CD4-positive, alpha-beta memory T cell (primary cell): ENCODE measurements around the gene KCNE1. TPM values are rescaled to one million over a fixed set of nuclear protein-coding genes. Genes with fewer than 3 reads are reported as not detected.

ENCODE experiments used
- CTCF ChIA-PET: fragments of 350-600 bp; sonication (Branson Sonifier 250); formaldehyde crosslinking; loops from one replicate; lab custom pipeline; 2021; ENCODE audit warnings: inconsistent platforms; ENCODE audit not compliant: partially characterized antibody; lab: Charles Lee
- POLR2A ChIA-PET: fragments of 350-600 bp; sonication (Branson Sonifier 250); formaldehyde crosslinking; loops from one replicate; lab custom pipeline; 2021; ENCODE audit not compliant: partially characterized antibody; lab: Charles Lee
- DNase-seq, 5 donors: peaks; one replicate each; pipeline versions ENCODE4 v3.0.0 to v3.0.0-alpha.2; 2020 to 2022; ENCODE audit warnings: mixed read lengths in 1 of 5
- H3K27ac ChIP-seq: one replicate; pipeline ENCODE4 v1.7.0; 2013; ENCODE audit warnings: low read depth, low read length
- H3K27me3 ChIP-seq: 2 replicates; pipeline ENCODE4 v1.7.0; 2013; ENCODE audit warnings: mild to moderate bottlenecking, low read length, moderate library complexity; ENCODE audit not compliant: insufficient read depth
- H3K36me3 ChIP-seq: 2 replicates; pipeline ENCODE4 v1.7.0; 2013; ENCODE audit warnings: mild to moderate bottlenecking, low read length, moderate library complexity; ENCODE audit not compliant: insufficient read depth
- H3K4me1 ChIP-seq: 2 replicates; pipeline ENCODE4 v1.7.0; 2013; ENCODE audit warnings: mild to moderate bottlenecking, low read length, moderate library complexity; ENCODE audit not compliant: insufficient read depth
- H3K4me3 ChIP-seq, 2 donors: one replicate each; pipeline ENCODE4 v1.7.0; 2013; ENCODE audit warnings: low read length in 2 of 2, mild to moderate bottlenecking in 1 of 2
- H3K9me3 ChIP-seq, 2 donors: one replicate each; pipeline ENCODE4 v1.7.0; 2013; ENCODE audit warnings: low read length in 2 of 2, control low read depth in 1 of 2; ENCODE audit not compliant: control insufficient read depth in 1 of 2
- H3K27ac Mint-ChIP-seq, 7 donors: one replicate each; pipeline ENCODE4 v1.8.0; 2020 to 2021; ENCODE audit warnings: mixed read lengths in 7 of 7, mild to moderate bottlenecking in 6 of 7, inconsistent platforms in 3 of 7, moderate library complexity in 3 of 7
- H3K27me3 Mint-ChIP-seq, 2 donors: one replicate each; pipeline ENCODE4 v1.8.0; 2020 to 2021; ENCODE audit warnings: mixed read lengths in 2 of 2
- H3K36me3 Mint-ChIP-seq, 2 donors: one replicate each; pipeline ENCODE4 v1.8.0; 2020 to 2021; ENCODE audit warnings: mixed read lengths in 2 of 2, inconsistent platforms in 1 of 2, mild to moderate bottlenecking in 1 of 2
- H3K4me1 Mint-ChIP-seq, 4 donors: one replicate each; pipeline ENCODE4 v1.8.0; 2020 to 2021; ENCODE audit warnings: mixed read lengths in 4 of 4, mild to moderate bottlenecking in 1 of 4
- H3K4me3 Mint-ChIP-seq, 8 donors: one replicate each; pipeline ENCODE4 v1.8.0; 2020 to 2021; ENCODE audit warnings: mixed read lengths in 8 of 8, mild to moderate bottlenecking in 7 of 8, moderate library complexity in 6 of 8, inconsistent platforms in 3 of 8
- H3K9me3 Mint-ChIP-seq, 8 donors: one replicate each; pipeline ENCODE4 v1.8.0; 2020 to 2021; ENCODE audit warnings: mixed read lengths in 8 of 8, mild to moderate bottlenecking in 5 of 8, inconsistent platforms in 3 of 8, moderate library complexity in 1 of 8
- intact Hi-C: fragments of 100-400 bp; cut with micrococcal nuclease; formaldehyde crosslinking; loops from one replicate; pipeline ENCODE4 v1.15.1; 2023
- polyA plus RNA-seq, 2 donors: library from polyadenylated mRNA; unstranded; fragments of 300-500 nt; fragmentation: Illumina TruSeq; gene quantifications; one replicate each; pipeline ENCODE4 v1.2.3, GENCODE V29; 2021
- total RNA-seq, 2 experiments: library from RNA; stranded (reverse); gene quantifications; one replicate each; pipeline ENCODE4 v1.2.3, GENCODE V29; 2021

Gene KCNE1
- total and polyA plus RNA-seq, 4 experiments from 2014 or later: 0.14 to 0.22 (median 0.17) TPM; not detected in 1

- ChIA-PET CTCF (no interaction called here), POLR2A (no interaction called here)
- no peak overlapping the region for H3K4me3 Mint-ChIP-seq
These were observed 1.2 kb upstream of the KCNE1 start for GRCh38 chr21:34513129-34513675.

GRCh38 chr21:34511181-34511580 lies 829 bp downstream of the KCNE1 start:
- no peaks in the 10 kb centered on the region for H3K4me1 ChIP-seq
- Mint-ChIP-seq H3K36me3 (no peaks in the 10 kb centered on the region), H3K27ac (peak overlapping the region in 1 of 7 donors; percentile 68), H3K4me3 (no peak overlapping the region), H3K27me3 (no peaks in the 10 kb centered on the region), H3K9me3 (no peaks in the 10 kb centered on the region), H3K4me1 (no peaks in the 10 kb centered on the region)
- ChIA-PET CTCF (interaction anchor here (0.6 kb wide), 1 partner anchor 1425 kb away, joined by 4 read pairs; no protein-coding TSS in a partner anchor), POLR2A (no interaction called here)
- DNase-seq: no peak
- no peaks in the 10 kb centered on the region for H3K9me3 ChIP-seq
- no peak overlapping the region for H3K4me3 ChIP-seq
- H3K27me3 ChIP-seq: no peaks in the 10 kb centered on the region
- no peaks in the 10 kb centered on the region for H3K36me3 ChIP-seq
- intact Hi-C loops: no loop called here
- H3K27ac ChIP-seq: no peak overlapping the region

More at GRCh38 chr21:34513129-34513675, 1.2 kb upstream of the KCNE1 start:
- Mint-ChIP-seq H3K36me3 (peaks cover 8 to 9% of the 10 kb centered on the region in 2 donors), H3K27ac (no peak overlapping the region), H3K4me1 (peaks cover 0 to 4% (median 3%) of the 10 kb centered on the region in 4 donors), H3K9me3 (no peaks in the 10 kb centered on the region), H3K27me3 (no peaks in the 10 kb centered on the region)
- no peaks in the 10 kb centered on the region for H3K36me3 ChIP-seq
- H3K27me3 ChIP-seq: no peaks in the 10 kb centered on the region
- intact Hi-C loops: no loop called here
- no peaks in the 10 kb centered on the region for H3K9me3 ChIP-seq
- H3K27ac ChIP-seq: no peak overlapping the region
- no peak overlapping the region for H3K4me3 ChIP-seq
- no peaks in the 10 kb centered on the region for H3K4me1 ChIP-seq
- no peak for DNase-seq

GRCh38 chr21:34510148-34511142 lies 1.6 kb downstream of the KCNE1 start:
- H3K4me3 ChIP-seq: no peak overlapping the region
- no peaks in the 10 kb centered on the region for H3K36me3 Mint-ChIP-seq
- peak overlapping the region in 1 of 7 donors; percentile 68 for H3K27ac Mint-ChIP-seq

GRCh38 chr21:34509151-34509550 lies 2.9 kb downstream of the KCNE1 start:
- no peaks in the 10 kb centered on the region for H3K9me3 Mint-ChIP-seq
- CTCF ChIA-PET: no interaction called here

More at GRCh38 chr21:34510148-34511142, 1.6 kb downstream of the KCNE1 start:
- Mint-ChIP-seq H3K4me3 (peak overlapping the region in 1 of 8 donors; percentile 23), H3K9me3 (no peaks in the 10 kb centered on the region), H3K27me3 (no peaks in the 10 kb centered on the region), H3K4me1 (no peaks in the 10 kb centered on the region)
- Histone ChIP-seq H3K36me3 (no peaks in the 10 kb centered on the region), H3K9me3 (no peaks in the 10 kb centered on the region), H3K27me3 (no peaks in the 10 kb centered on the region), H3K4me1 (no peaks in the 10 kb centered on the region), H3K27ac (no peak overlapping the region)
- CTCF ChIA-PET: no interaction called here
- intact Hi-C loops: no loop called here
- DNase-seq: no peak
- POLR2A ChIA-PET: no interaction called here

GRCh38 chr21:34504595-34504994 lies 7.4 kb downstream of the KCNE1 start:
- Mint-ChIP-seq H3K27ac (no peak overlapping the region), H3K4me1 (no peaks in the 10 kb centered on the region), H3K9me3 (peaks cover 0 to 13% (median 0%) of the 10 kb centered on the region in 8 donors), H3K27me3 (peaks cover 0 to 4% of the 10 kb centered on the region in 2 donors), H3K36me3 (no peaks in the 10 kb centered on the region), H3K4me3 (no peak overlapping the region)
- no peaks in the 10 kb centered on the region for H3K4me1 ChIP-seq
- ChIA-PET POLR2A (no interaction called here), CTCF (no interaction called here)
- H3K27me3 ChIP-seq: no peaks in the 10 kb centered on the region
- H3K36me3 ChIP-seq: no peaks in the 10 kb centered on the region
- no peak for DNase-seq
- no peak overlapping the region for H3K27ac ChIP-seq
- no peaks in the 10 kb centered on the region for H3K9me3 ChIP-seq
- intact Hi-C loops: no loop called here
- H3K4me3 ChIP-seq: no peak overlapping the region

More at GRCh38 chr21:34509151-34509550, 2.9 kb downstream of the KCNE1 start:
- intact Hi-C loops: loop anchor here (1.0 kb wide), 1 partner anchor 121 kb away; no protein-coding TSS in a partner anchor
- Histone ChIP-seq H3K4me1 (no peaks in the 10 kb centered on the region), H3K27me3 (no peaks in the 10 kb centered on the region), H3K9me3 (no peaks in the 10 kb centered on the region), H3K27ac (no peak overlapping the region), H3K4me3 (no peak overlapping the region), H3K36me3 (no peaks in the 10 kb centered on the region)
- no peak overlapping the region for H3K27ac Mint-ChIP-seq
- no peak for DNase-seq
- POLR2A ChIA-PET: no interaction called here
- peaks cover 0 to 4% of the 10 kb centered on the region in 2 donors for H3K27me3 Mint-ChIP-seq
- H3K4me3 Mint-ChIP-seq: no peak overlapping the region
- no peaks in the 10 kb centered on the region for H3K36me3 Mint-ChIP-seq
- H3K4me1 Mint-ChIP-seq: no peaks in the 10 kb centered on the region

GRCh38 chr21:34502480-34503106 lies 9.4 kb downstream of the KCNE1 start:
- Histone ChIP-seq H3K4me1 (no peaks in the 10 kb centered on the region), H3K27me3 (no peaks in the 10 kb centered on the region), H3K27ac (no peak overlapping the region), H3K36me3 (no peaks in the 10 kb centered on the region), H3K4me3 (no peak overlapping the region), H3K9me3 (peaks cover 0 to 3% of the 10 kb centered on the region in 2 donors)
- Mint-ChIP-seq H3K27me3 (peaks cover 0 to 7% of the 10 kb centered on the region in 2 donors), H3K4me3 (no peak overlapping the region), H3K27ac (peak overlapping the region in 1 of 7 donors; percentile 49), H3K4me1 (no peaks in the 10 kb centered on the region), H3K9me3 (peaks cover 0 to 26% (median 17%) of the 10 kb centered on the region in 8 donors), H3K36me3 (no peaks in the 10 kb centered on the region)
- intact Hi-C loops: no loop called here
- ChIA-PET CTCF (interaction anchor here (0.8 kb wide), 1 partner anchor 100 kb away, joined by 3 read pairs; no protein-coding TSS in a partner anchor), POLR2A (no interaction called here)
- DNase-seq: no peak

GRCh38 chr21:34501716-34502115 lies 10.3 kb downstream of the KCNE1 start:
- peaks cover 0 to 35% (median 24%) of the 10 kb centered on the region in 8 donors for H3K9me3 Mint-ChIP-seq
- peaks cover 0 to 3% of the 10 kb centered on the region in 2 donors for H3K9me3 ChIP-seq
- CTCF ChIA-PET: no interaction called here

More at GRCh38 chr21:34501716-34502115, 10.3 kb downstream of the KCNE1 start:
- Histone ChIP-seq H3K27me3 (no peaks in the 10 kb centered on the region), H3K36me3 (no peaks in the 10 kb centered on the region), H3K27ac (no peak overlapping the region), H3K4me3 (no peak overlapping the region), H3K4me1 (no peaks in the 10 kb centered on the region)
- H3K4me3 Mint-ChIP-seq: no peak overlapping the region
- no peaks in the 10 kb centered on the region for H3K4me1 Mint-ChIP-seq
- peaks cover 3 to 4% of the 10 kb centered on the region in 2 donors for H3K36me3 Mint-ChIP-seq
- no peak for DNase-seq
- peaks cover 0 to 7% of the 10 kb centered on the region in 2 donors for H3K27me3 Mint-ChIP-seq
- POLR2A ChIA-PET: no interaction called here
- no peak overlapping the region for H3K27ac Mint-ChIP-seq
- intact Hi-C loops: no loop called here
